Fibroblast of lung (primary cell): ENCODE results near the gene ACP6. TPM values are rescaled to one million over a fixed set of nuclear protein-coding genes. Genes with fewer than 3 reads are reported as not detected.

Source experiments
- DNase-seq, 2 donors: peaks; one replicate each; pipeline versions ENCODE4 v3.0.0 to v3.0.0-alpha.2; 2010; ENCODE audit warnings: low read depth in 2 of 2
- H2AFZ ChIP-seq: 2 replicates; pipeline ENCODE4 v1.5.1; 2012; ENCODE audit warnings: low read length, control low read depth, inconsistent platforms
- H3K27ac ChIP-seq: 2 replicates; pipeline ENCODE4 v1.5.1; 2011; ENCODE audit warnings: low read length, control low read depth; ENCODE audit not compliant: insufficient read depth
- H3K27me3 ChIP-seq: 2 replicates; pipeline ENCODE4 v1.5.1; 2011; ENCODE audit warnings: mild to moderate bottlenecking, low read length; ENCODE audit not compliant: control insufficient read depth, insufficient read depth
- H3K36me3 ChIP-seq: 2 replicates; pipeline ENCODE4 v1.5.1; 2011; ENCODE audit warnings: low read length; ENCODE audit not compliant: control insufficient read depth, insufficient read depth
- H3K4me1 ChIP-seq: 2 replicates; pipeline ENCODE4 v1.5.1; 2011; ENCODE audit warnings: low read length; ENCODE audit not compliant: control insufficient read depth, insufficient read depth; ENCODE audit errors: extremely low read depth
- H3K4me2 ChIP-seq: 2 replicates; pipeline ENCODE4 v1.5.1; 2011; ENCODE audit warnings: low read length, control low read depth; ENCODE audit not compliant: insufficient read depth; ENCODE audit errors: extremely low read depth
- H3K4me3 ChIP-seq, 4 experiments: fragments of 200-600 bp in 1 of 4; sonication (generic) in 1 of 4; replicated peaks in 1 of 4; 2 replicates each; pipeline ENCODE4 v1.5.1; 2011 to 2016; ENCODE audit warnings: low read length in 4 of 4, low read depth in 3 of 4, mild to moderate bottlenecking in 3 of 4, control low read depth in 2 of 4, inconsistent platforms in 1 of 4, mixed read lengths in 1 of 4; ENCODE audit not compliant: insufficient read depth in 1 of 4; ENCODE audit errors: control extremely low read depth in 1 of 4
- H3K79me2 ChIP-seq: 2 replicates; pipeline ENCODE4 v1.5.1; 2012; ENCODE audit warnings: mild to moderate bottlenecking, low read length, inconsistent platforms; ENCODE audit not compliant: control insufficient read depth, insufficient read depth
- H3K9ac ChIP-seq: 2 replicates; pipeline ENCODE4 v1.5.1; 2011; ENCODE audit warnings: mild to moderate bottlenecking, low read length, control low read depth; ENCODE audit not compliant: insufficient read depth
- H3K9me3 ChIP-seq: 2 replicates; pipeline ENCODE4 v1.5.1; 2012; ENCODE audit warnings: low read depth, low read length; ENCODE audit not compliant: control insufficient read depth, insufficient read depth
- H4K20me1 ChIP-seq: 2 replicates; pipeline ENCODE4 v1.5.1; 2011; ENCODE audit warnings: low read length; ENCODE audit not compliant: control insufficient read depth, insufficient read depth; ENCODE audit errors: extremely low read depth
- EZH2 ChIP-seq: IDR thresholded peaks from 2 replicates; pipeline ENCODE4 v1.5.1; 2012; ENCODE audit warnings: low read length, control low read depth, mild to moderate bottlenecking; ENCODE audit errors: missing control alignments
- polyA plus RNA-seq, 2 donors: library from polyadenylated mRNA; depleted of rRNA in 1 of 2; stranded (reverse) in 1 of 2; unstranded in 1 of 2; fragments of >200 nt; gene quantifications; 2 replicates each; pipeline ENCODE4 v1.2.1, GENCODE V29; 2011 to 2012; ENCODE audit warnings: missing spikeins in 1 of 2
- total RNA-seq: library from RNA; depleted of rRNA; stranded (reverse); fragments of >200 nt; gene quantifications from 2 replicates; pipeline ENCODE4 v1.2.1, GENCODE V29; 2014
- TF ChIP-seq, protein P1 (sequence below), 2 donors: IDR thresholded peaks in 1 of 2; conservative IDR thresholded peaks in 1 of 2; 1 replicate in 1 of 2; 2 replicates in 1 of 2; pipeline ENCODE4 v1.5.1; 2011 to 2012; ENCODE audit warnings: low read length in 2 of 2, control low read depth in 1 of 2, inconsistent platforms in 1 of 2, low read depth in 1 of 2, mild to moderate bottlenecking in 1 of 2

ACP6 gene
- total and polyA plus RNA-seq, 2 donors (not counting 1 experiment from before 2014, with no cell fraction given) = 3.9 to 7.4 TPM

DNA sequence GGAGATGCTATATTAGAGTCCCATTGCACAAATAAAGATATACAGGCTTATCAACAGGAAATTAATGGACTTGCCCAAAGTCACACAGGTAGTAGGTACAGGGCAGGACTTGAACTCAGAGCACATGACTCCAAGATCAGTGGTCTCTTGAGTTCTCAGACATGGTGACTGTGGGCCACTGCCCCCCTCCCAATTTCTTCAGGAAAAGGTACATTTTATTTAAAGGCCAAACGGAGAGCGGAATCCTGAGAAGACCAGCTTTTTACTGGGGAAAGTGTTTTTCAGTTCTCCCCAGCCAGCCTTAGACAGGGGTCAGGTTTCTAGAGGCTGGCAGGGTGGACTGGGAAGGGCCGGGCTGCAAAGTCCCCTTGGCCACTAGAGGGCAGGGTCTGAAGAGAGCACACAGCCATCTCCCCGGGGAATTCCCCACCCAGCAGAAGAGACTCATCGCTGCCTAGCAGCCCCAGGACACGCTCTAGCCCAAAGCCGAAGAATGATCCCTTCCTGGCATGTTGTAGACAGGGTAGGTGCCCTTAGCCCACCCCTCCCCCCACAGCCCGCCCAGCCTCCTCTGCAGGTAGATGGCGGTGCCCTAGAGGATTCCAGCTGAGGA is 29.7 kb downstream of the ACP6 start:
- Histone ChIP-seq H3K4me1 (no peaks in the 10 kb centered on the region), H3K27ac (no peak overlapping the region), H3K79me2 (no peaks in the 10 kb centered on the region), H3K9ac (no peak overlapping the region), H3K36me3 (no peaks in the 10 kb centered on the region), H3K4me2 (no peak overlapping the region), H3K9me3 (no peaks in the 10 kb centered on the region), H4K20me1 (no peaks in the 10 kb centered on the region), H3K27me3 (no peaks in the 10 kb centered on the region), H2AFZ (no peak overlapping the region), H3K4me3 (no peak overlapping the region)
- TF ChIP-seq, protein P1, sequence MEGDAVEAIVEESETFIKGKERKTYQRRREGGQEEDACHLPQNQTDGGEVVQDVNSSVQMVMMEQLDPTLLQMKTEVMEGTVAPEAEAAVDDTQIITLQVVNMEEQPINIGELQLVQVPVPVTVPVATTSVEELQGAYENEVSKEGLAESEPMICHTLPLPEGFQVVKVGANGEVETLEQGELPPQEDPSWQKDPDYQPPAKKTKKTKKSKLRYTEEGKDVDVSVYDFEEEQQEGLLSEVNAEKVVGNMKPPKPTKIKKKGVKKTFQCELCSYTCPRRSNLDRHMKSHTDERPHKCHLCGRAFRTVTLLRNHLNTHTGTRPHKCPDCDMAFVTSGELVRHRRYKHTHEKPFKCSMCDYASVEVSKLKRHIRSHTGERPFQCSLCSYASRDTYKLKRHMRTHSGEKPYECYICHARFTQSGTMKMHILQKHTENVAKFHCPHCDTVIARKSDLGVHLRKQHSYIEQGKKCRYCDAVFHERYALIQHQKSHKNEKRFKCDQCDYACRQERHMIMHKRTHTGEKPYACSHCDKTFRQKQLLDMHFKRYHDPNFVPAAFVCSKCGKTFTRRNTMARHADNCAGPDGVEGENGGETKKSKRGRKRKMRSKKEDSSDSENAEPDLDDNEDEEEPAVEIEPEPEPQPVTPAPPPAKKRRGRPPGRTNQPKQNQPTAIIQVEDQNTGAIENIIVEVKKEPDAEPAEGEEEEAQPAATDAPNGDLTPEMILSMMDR (conservative IDR thresholded peaks at IDR 0.05 in 1 of 2, IDR thresholded peaks at IDR 0.05 in 1 of 2; ENCODE audit: low read depth in 1 of 2, low read length in 2 of 2) = peak; percentile 73 to 94
- TF ChIP-seq EZH2 = no peak
- DNase-seq = peak; percentile 71 to 82

DNA sequence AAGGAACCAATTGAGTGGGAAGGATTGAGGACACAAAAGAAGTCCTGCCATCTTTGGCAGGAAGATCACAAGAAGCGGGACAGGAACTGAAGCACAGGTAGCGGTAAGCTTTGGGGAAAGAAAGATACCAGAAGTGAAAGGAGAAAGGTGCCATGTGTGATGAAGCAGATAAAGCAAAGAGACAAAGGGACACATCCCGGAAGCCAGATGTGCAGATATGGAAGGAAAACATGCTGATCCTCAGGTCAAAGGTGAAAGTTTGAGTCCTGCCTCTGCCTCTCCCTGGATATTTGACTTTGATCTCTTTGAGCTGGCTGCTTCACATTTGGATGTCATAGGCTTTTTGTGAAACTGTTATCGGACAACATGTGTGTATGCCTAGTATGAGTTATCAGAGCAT is 34.0 kb downstream of the ACP6 start:
- no peak for DNase-seq
- Histone ChIP-seq H4K20me1 (no peaks in the 10 kb centered on the region), H3K36me3 (no peaks in the 10 kb centered on the region), H3K79me2 (no peaks in the 10 kb centered on the region), H3K4me3 (no peak overlapping the region), H3K27ac (no peak overlapping the region), H3K9ac (no peak overlapping the region), H3K4me2 (no peak overlapping the region), H3K27me3 (no peaks in the 10 kb centered on the region), H3K9me3 (no peaks in the 10 kb centered on the region), H3K4me1 (no peaks in the 10 kb centered on the region), H2AFZ (no peak overlapping the region)
- TF ChIP-seq, protein P1 (conservative IDR thresholded peaks at IDR 0.05 in 1 of 2, IDR thresholded peaks at IDR 0.05 in 1 of 2; ENCODE audit: low read depth in 1 of 2, low read length in 2 of 2) = no peak
- TF ChIP-seq EZH2 = no peak

DNA sequence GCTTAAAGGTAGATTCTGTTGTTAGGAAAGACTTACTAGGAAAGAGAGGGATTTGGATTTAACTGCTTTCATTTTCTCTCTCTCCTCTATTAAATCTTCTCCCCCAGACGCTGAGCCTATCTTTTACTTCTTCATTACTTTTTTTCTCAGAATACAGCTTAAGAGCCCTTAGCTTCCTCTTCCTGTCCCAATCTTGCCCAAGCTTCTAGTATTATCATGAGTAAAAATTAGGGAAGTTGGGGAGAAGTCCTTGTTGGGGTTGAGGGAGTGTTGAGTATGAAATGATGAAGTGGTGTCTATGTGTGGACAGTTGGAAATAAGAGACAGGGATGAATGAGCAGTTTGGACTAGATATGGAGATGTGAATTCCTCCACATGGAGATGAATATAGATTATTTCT is 35.0 kb downstream of the ACP6 start:
- Histone ChIP-seq H3K4me1 (no peaks in the 10 kb centered on the region), H3K4me2 (no peak overlapping the region), H3K36me3 (no peaks in the 10 kb centered on the region), H3K9ac (no peak overlapping the region), H2AFZ (no peak overlapping the region), H3K27me3 (no peaks in the 10 kb centered on the region), H3K4me3 (no peak overlapping the region), H4K20me1 (no peaks in the 10 kb centered on the region), H3K9me3 (no peaks in the 10 kb centered on the region), H3K27ac (no peak overlapping the region), H3K79me2 (no peaks in the 10 kb centered on the region)
- no peak for DNase-seq
- TF ChIP-seq EZH2 = no peak
- TF ChIP-seq, protein P1 (conservative IDR thresholded peaks at IDR 0.05 in 1 of 2, IDR thresholded peaks at IDR 0.05 in 1 of 2; ENCODE audit: low read depth in 1 of 2, low read length in 2 of 2) = no peak
